Keratinocyte (primary cell): ENCODE results near the gene MSI2.

Experiments used
- EZH2 ChIP-seq: IDR thresholded peaks from one replicate; pipeline ENCODE4 v1.6.1; 2012; ENCODE audit warnings: inconsistent platforms, mild to moderate bottlenecking, low read length, moderate library complexity
- TF ChIP-seq, protein P1 (sequence below), 3 experiments: IDR thresholded peaks in 1 of 3; conservative IDR thresholded peaks in 1 of 3; optimal IDR thresholded peaks in 1 of 3; 2 replicates in 2 of 3; 3 replicates in 1 of 3; pipeline versions ENCODE3 to v1.5.1; 2011; ENCODE audit warnings: low read length in 3 of 3, mild to moderate bottlenecking in 3 of 3, moderate library complexity in 2 of 3, control low read depth in 1 of 3, inconsistent platforms in 1 of 3; ENCODE audit not compliant: insufficient read depth in 2 of 3; ENCODE audit errors: extremely low read depth in 1 of 3

DNA sequence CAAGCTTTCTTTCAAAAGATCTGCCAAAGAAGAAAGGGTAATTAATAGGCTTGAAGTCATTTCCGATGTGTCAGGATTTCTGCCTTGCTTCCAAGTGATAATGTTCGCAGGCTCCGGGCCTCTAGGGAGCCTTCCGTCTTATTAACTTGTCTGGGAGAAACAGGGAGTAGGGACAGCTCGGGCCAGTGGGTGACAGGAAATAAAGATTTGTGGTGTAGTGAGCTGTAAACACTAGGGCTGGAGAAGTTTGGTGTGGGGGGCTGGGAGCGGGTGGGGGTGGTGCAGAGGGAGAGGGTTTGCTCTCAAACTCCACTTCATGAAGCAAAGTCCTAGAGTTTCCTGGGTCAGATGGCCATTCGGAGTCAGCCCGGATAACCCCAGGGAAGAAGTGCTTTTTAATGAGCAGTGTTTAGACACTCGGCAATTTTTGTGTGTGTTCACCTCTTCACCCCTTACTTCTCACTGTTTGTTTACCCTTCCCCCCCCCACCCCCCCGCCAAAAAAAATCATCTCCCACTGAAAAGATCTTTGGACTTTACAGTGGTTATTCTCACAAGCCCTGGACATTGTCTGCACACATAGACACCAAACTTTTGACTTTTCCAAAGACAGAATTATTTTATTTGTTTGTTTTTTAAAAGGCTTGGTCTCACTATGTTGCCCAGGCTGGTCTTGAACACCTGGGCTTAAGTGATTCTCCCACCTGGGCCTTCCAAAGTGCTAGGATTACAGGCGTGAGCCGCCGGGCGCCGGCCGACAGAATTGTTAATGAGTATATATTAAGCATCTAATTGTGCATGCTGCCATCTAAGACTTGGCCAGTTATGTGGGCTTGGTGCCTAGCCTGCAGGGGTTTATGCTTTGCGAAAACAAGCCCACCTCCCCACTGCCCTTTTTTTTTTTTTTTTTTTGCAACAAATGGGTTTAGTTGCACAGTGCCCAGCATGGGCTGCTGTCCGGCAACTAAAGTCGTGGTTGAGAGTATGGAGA lies 292.4 kb downstream of the MSI2 start:
- TF ChIP-seq, protein P1, sequence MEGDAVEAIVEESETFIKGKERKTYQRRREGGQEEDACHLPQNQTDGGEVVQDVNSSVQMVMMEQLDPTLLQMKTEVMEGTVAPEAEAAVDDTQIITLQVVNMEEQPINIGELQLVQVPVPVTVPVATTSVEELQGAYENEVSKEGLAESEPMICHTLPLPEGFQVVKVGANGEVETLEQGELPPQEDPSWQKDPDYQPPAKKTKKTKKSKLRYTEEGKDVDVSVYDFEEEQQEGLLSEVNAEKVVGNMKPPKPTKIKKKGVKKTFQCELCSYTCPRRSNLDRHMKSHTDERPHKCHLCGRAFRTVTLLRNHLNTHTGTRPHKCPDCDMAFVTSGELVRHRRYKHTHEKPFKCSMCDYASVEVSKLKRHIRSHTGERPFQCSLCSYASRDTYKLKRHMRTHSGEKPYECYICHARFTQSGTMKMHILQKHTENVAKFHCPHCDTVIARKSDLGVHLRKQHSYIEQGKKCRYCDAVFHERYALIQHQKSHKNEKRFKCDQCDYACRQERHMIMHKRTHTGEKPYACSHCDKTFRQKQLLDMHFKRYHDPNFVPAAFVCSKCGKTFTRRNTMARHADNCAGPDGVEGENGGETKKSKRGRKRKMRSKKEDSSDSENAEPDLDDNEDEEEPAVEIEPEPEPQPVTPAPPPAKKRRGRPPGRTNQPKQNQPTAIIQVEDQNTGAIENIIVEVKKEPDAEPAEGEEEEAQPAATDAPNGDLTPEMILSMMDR (optimal IDR thresholded peaks at IDR 0.05 in 1 of 3, IDR thresholded peaks at IDR 0.05 in 1 of 3, conservative IDR thresholded peaks at IDR 0.05 in 1 of 3; ENCODE audit: extremely low read depth in 1 of 3, insufficient read depth in 2 of 3, low read length in 3 of 3), result no peak
- TF ChIP-seq EZH2, result no peak
